H1 (cell line): ENCODE measurements around the gene RNASEH2A.
A peak's percentile ranks its signal among the peaks of the same experiment; 100 is the strongest.

Source experiments
- CHD2 ChIP-seq: IDR thresholded peaks from 2 replicates; pipeline ENCODE4 v1.6.1; 2012; ENCODE audit warnings: low read length, improper control_type of control experiment
- CTCF ChIP-seq, 3 experiments: IDR thresholded peaks; 1 replicate in 2 of 3; 2 replicates in 1 of 3; pipeline versions ENCODE4 v1.5.1 to v1.6.1; 2011; ENCODE audit warnings: low read length in 3 of 3, mild to moderate bottlenecking in 3 of 3, inconsistent platforms in 2 of 3, low read depth in 1 of 3, moderate library complexity in 1 of 3; ENCODE audit not compliant: insufficient read depth in 1 of 3; ENCODE audit errors: control extremely low read depth in 1 of 3
- MAFK ChIP-seq: IDR thresholded peaks from 2 replicates; pipeline ENCODE4 v1.6.1; 2012; ENCODE audit warnings: low read depth, mild to moderate bottlenecking, improper control_type of control experiment, low read length
- POLR2A ChIP-seq, 2 experiments: IDR thresholded peaks; 1 replicate in 1 of 2; 2 replicates in 1 of 2; pipeline ENCODE4 v1.6.1; 2011; ENCODE audit warnings: low read depth in 2 of 2, low read length in 2 of 2, mild to moderate bottlenecking in 2 of 2; ENCODE audit errors: control extremely low read depth in 1 of 2
- RAD21 ChIP-seq, 2 experiments: IDR thresholded peaks in 1 of 2; conservative IDR thresholded peaks in 1 of 2; 2 replicates each; pipeline ENCODE4 v1.6.1; 2011; ENCODE audit warnings: low read depth in 2 of 2, low read length in 2 of 2, improper control_type of control experiment in 1 of 2, inconsistent platforms in 1 of 2, mild to moderate bottlenecking in 1 of 2, moderate library complexity in 1 of 2
- YY1 ChIP-seq: IDR thresholded peaks from 2 replicates; pipeline ENCODE4 v1.6.1; 2011; ENCODE audit warnings: low read depth, mild to moderate bottlenecking, low read length
- ZNF274 ChIP-seq: IDR thresholded peaks from 2 replicates; pipeline ENCODE4 v1.7.0; 2012; ENCODE audit warnings: low read length, borderline replicate concordance; ENCODE audit errors: extremely low read depth

- no peak for TF ChIP-seq MAFK
- TF ChIP-seq CHD2: no peak
- peak; percentile 18; the same call in 1 of the 2 replicates for TF ChIP-seq YY1
- no peak for TF ChIP-seq CTCF (IDR thresholded peaks at IDR 0.05; ENCODE audit: control extremely low read depth in 1 of 3, insufficient read depth in 1 of 3, low read depth in 1 of 3, low read length in 3 of 3)
- TF ChIP-seq RAD21 (IDR thresholded peaks at IDR 0.05 in 1 of 2, conservative IDR thresholded peaks at IDR 0.05 in 1 of 2; ENCODE audit: low read depth in 2 of 2, low read length in 2 of 2): no peak
- no peak for TF ChIP-seq ZNF274
- peak in 1 of 2 experiments; percentile 90; a peak in 2 of 3 replicates for TF ChIP-seq POLR2A (IDR thresholded peaks at IDR 0.05; ENCODE audit: control extremely low read depth in 1 of 2, low read depth in 2 of 2, low read length in 2 of 2)
Measured at GRCh38 chr19:12801466-12802266, 4.7 kb upstream of the RNASEH2A start, which contains the start of the genes PRDX2 and THSD8.
